ENCODE results near the gene ERBB4.

ERBB4 gene

DNA sequence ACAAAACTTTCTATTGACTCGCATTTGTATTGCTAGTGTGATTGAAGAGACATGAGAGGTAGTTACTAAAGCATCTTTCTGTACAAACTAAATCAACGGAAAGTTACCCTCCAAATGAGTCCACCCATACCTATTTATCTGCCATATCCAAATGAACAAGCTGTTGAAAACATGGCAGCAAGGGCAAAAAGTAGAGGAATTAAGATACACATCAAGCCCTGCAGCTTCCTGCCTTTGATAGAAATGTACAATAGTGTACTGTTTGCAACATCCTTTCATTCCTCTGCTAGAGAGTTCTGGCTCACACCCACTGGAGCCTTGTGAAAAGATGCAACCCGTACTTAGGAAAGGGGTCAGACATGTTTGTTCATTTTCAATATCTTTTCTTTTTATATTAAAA, 122.5 kb downstream of the ERBB4 start:
- TF ChIP-seq, protein P1, sequence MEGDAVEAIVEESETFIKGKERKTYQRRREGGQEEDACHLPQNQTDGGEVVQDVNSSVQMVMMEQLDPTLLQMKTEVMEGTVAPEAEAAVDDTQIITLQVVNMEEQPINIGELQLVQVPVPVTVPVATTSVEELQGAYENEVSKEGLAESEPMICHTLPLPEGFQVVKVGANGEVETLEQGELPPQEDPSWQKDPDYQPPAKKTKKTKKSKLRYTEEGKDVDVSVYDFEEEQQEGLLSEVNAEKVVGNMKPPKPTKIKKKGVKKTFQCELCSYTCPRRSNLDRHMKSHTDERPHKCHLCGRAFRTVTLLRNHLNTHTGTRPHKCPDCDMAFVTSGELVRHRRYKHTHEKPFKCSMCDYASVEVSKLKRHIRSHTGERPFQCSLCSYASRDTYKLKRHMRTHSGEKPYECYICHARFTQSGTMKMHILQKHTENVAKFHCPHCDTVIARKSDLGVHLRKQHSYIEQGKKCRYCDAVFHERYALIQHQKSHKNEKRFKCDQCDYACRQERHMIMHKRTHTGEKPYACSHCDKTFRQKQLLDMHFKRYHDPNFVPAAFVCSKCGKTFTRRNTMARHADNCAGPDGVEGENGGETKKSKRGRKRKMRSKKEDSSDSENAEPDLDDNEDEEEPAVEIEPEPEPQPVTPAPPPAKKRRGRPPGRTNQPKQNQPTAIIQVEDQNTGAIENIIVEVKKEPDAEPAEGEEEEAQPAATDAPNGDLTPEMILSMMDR (IDR thresholded peaks at IDR 0.05; ENCODE audit: borderline replicate concordance, insufficient read depth, low read depth, low read length), result no peak

DNA sequence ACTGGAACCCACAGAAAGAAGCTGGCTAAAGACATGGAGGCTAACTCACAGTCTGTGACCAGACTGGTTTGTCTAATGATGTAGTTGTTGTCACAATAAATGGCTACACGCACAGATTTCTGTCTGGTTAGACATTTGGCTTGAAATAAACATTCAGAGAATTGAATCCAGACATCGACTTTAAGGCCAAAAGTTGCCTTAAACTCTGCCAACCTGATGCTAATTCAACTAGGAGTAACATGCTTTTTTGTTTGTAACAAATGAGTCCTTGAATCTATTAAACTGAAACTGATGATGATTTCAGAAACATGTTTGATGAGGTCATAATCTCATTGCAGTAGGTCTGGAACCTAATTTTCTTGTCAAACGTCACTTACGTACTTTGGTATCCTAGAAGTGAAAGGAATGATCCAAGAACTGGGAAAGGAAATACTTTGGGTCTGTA, 123.8 kb downstream of the ERBB4 start:
- no peak overlapping the region for H3K4me3 ChIP-seq (ENCODE audit: low read depth, low read length)
- TF ChIP-seq, protein P1 (IDR thresholded peaks at IDR 0.05; ENCODE audit: borderline replicate concordance, insufficient read depth, low read depth, low read length), result no peak

More for the DNA sequence above, 122.5 kb downstream of the ERBB4 start:
- H3K4me3 ChIP-seq (ENCODE audit: low read depth, low read length), result no peak overlapping the region

DNA sequence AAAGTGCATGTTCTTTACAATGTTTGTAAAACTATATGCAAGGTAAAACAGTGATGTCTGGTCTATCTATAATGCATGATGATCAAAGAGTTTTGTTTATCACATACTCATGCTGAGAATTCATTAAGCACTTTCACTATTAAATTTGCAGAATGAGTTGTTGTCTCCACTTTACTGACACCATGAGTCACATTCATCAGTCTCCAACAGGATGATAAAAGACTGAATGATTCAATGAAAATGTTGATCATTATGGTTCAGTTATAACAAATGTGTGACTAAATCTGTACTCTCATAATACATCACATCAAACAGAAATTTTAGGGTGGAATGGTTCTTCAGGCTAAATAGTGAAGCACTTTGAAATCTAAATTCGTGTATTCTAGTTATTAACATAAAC, 129.0 kb downstream of the ERBB4 start:
- TF ChIP-seq, protein P1 (IDR thresholded peaks at IDR 0.05; ENCODE audit: borderline replicate concordance, insufficient read depth, low read depth, low read length), result no peak
- no peak overlapping the region for H3K4me3 ChIP-seq (ENCODE audit: low read depth, low read length)

DNA sequence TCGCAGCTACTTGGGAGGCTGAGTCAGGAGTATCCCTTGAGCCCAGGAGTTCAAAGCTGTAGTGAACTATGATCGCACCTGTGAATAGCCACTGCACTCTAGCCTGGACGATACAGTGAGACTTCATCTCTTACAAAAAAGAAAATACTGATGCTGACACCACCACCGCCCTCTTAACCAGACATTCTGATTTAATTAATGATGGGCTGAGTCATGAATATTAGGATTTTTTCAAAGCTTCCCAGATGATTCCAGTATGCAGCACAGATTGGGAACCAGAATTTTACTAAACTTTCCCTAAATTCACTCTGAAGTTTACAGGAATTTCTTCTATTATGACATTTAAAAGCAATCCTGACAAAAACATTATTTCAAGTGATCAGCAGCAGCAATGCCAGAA, 130.1 kb downstream of the ERBB4 start:
- no peak overlapping the region for H3K4me3 ChIP-seq (ENCODE audit: low read depth, low read length)
- TF ChIP-seq, protein P1 (IDR thresholded peaks at IDR 0.05; ENCODE audit: borderline replicate concordance, insufficient read depth, low read depth, low read length), result no peak

DNA sequence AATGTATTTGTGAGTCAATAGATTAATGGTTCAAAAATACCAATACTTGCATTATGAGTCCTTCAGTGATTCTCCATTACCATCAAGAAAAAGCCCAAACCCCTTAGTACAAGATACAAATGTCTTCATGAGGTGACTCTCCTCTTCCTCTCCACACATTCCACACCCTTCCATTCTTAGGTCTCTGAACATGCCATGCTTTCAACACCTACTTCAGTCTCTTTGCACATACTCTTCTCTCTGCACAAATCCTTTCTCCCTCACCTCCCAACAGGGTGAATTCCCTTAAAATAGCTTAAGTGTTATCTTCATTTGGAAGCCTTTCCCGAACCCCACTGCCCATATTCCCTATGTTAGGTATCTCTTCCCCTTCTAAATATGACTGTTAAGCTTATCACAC, 131.9 kb downstream of the ERBB4 start:
- H3K4me3 ChIP-seq (ENCODE audit: low read depth, low read length), result no peak overlapping the region
- TF ChIP-seq, protein P1 (IDR thresholded peaks at IDR 0.05; ENCODE audit: borderline replicate concordance, insufficient read depth, low read depth, low read length), result no peak

DNA sequence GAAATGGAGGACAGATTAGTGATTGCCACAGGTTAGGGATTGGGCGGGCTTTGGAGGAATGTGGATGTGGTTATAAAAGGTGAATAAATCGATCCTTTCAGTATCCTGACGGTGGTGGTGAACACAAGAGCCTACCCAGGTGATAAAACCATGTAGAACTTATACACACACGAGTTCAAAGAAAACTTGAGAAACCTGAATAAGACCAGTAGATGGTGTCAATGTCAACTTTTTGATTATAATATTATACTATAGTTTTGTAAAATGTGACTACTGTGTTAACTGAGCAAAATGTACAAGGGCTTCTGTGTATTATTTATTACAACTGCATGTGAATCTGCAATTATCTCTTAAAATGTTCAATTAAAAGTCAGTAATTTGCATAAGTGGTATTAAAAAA, 136.3 kb downstream of the ERBB4 start:
- TF ChIP-seq, protein P1 (IDR thresholded peaks at IDR 0.05; ENCODE audit: borderline replicate concordance, insufficient read depth, low read depth, low read length), result no peak
- H3K4me3 ChIP-seq (ENCODE audit: low read depth, low read length), result no peak overlapping the region

DNA sequence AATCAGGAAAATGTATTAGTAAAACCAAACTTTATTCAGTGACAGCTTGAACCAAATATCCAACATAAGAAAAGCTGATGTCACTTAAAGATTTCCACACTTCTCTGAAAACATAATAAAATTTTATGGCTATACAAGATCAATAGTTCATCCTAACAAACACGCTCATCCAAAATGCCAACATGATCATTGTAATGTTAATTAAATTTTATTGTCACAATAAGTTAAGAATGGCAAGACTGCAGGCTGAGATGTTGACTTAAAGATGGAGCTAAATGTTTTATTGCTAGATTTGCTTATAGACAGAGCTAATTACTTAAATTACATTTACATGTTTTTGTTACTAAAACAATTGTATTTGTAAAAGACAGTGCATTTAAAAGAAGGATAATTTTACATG, 140.3 kb downstream of the ERBB4 start:
- TF ChIP-seq, protein P1 (IDR thresholded peaks at IDR 0.05; ENCODE audit: borderline replicate concordance, insufficient read depth, low read depth, low read length), result no peak

More for the DNA sequence above, 140.3 kb downstream of the ERBB4 start:
- H3K4me3 ChIP-seq (ENCODE audit: low read depth, low read length), result no peak overlapping the region
